ENCODE results near the gene KHDC1.
"Not testable (repeated sequence)": the region's sequence is repeated elsewhere in the genome, so short reads cannot be mapped to it uniquely, and the experiment has no call there.

The KHDC1 gene

GRCh38 chr6:73200247-73200646 is 62.7 kb downstream of the KHDC1 start:
- Histone ChIP-seq H3K4me3 (ENCODE audit: insufficient read length, low read depth) (no peak overlapping the region), H3K27me3 (ENCODE audit: insufficient read depth, insufficient read length) (no peaks in the 10 kb centered on the region), H3K36me3 (ENCODE audit: insufficient read depth, insufficient read length, low read length) (no peaks in the 10 kb centered on the region), H3K9me3 (ENCODE audit: insufficient read depth, low read length) (no peaks in the 10 kb centered on the region), H3K4me1 (ENCODE audit: insufficient read depth, insufficient read length) (peaks cover 3% of the 10 kb centered on the region), H3K9ac (ENCODE audit: insufficient read length, low read depth) (no peak overlapping the region)
- DNase-seq (ENCODE audit: low read depth, low spot score) = no peak
- no peak for TF ChIP-seq SUZ12 (IDR thresholded peaks at IDR 0.05; ENCODE audit: extremely low read depth, insufficient read depth, insufficient read length)

GRCh38 chr6:73194744-73195143 is 68.3 kb downstream of the KHDC1 start:
- H3K27me3 ChIP-seq (ENCODE audit: insufficient read depth, insufficient read length) = no peaks in the 10 kb centered on the region
- DNase-seq (ENCODE audit: low read depth, low spot score) = no peak
- no peaks in the 10 kb centered on the region for H3K4me1 ChIP-seq (ENCODE audit: insufficient read depth, insufficient read length)
- H3K4me3 ChIP-seq (ENCODE audit: insufficient read length, low read depth) = no peak overlapping the region
- H3K9ac ChIP-seq (ENCODE audit: insufficient read length, low read depth) = no peak overlapping the region
- TF ChIP-seq SUZ12 (IDR thresholded peaks at IDR 0.05; ENCODE audit: extremely low read depth, insufficient read depth, insufficient read length) (no peak), ZNF274 (IDR thresholded peaks at IDR 0.05; ENCODE audit: low read depth, low read length) (no peak), YY1 (IDR thresholded peaks at IDR 0.05; ENCODE audit: insufficient read depth, insufficient read length) (no peak)
- no peaks in the 10 kb centered on the region for H3K36me3 ChIP-seq (ENCODE audit: insufficient read depth, insufficient read length, low read length)
- H3K9me3 ChIP-seq (ENCODE audit: insufficient read depth, low read length) = no peaks in the 10 kb centered on the region

GRCh38 chr6:73193302-73193701 is 69.7 kb downstream of the KHDC1 start:
- H3K9me3 ChIP-seq (ENCODE audit: insufficient read depth, low read length); H3K4me3 ChIP-seq (ENCODE audit: insufficient read length, low read depth); H3K27me3 ChIP-seq (ENCODE audit: insufficient read depth, insufficient read length); H3K9ac ChIP-seq (ENCODE audit: insufficient read length, low read depth); H3K36me3 ChIP-seq (ENCODE audit: insufficient read depth, insufficient read length, low read length); DNase-seq (ENCODE audit: low read depth, low spot score); H3K4me1 ChIP-seq (ENCODE audit: insufficient read depth, insufficient read length): not testable (repeated sequence)
